HepG2 (cell line): Measurements from ENCODE around the gene ARHGAP33. TPM values are rescaled to one million over a fixed set of nuclear protein-coding genes. Genes with fewer than 3 reads are reported as not detected.

Experiments used
- ELF1 ChIP-seq: sonication (generic); formaldehyde crosslinking; IDR thresholded peaks from 2 replicates; pipeline ENCODE4 v1.4.0; 2020; ENCODE audit warnings: missing genetic modification reagents
- FLYWCH1 ChIP-seq: sonication (generic); formaldehyde crosslinking; IDR thresholded peaks from 2 replicates; pipeline ENCODE4 v1.8.1; 2023; ENCODE audit warnings: mild to moderate bottlenecking, missing genetic modification reagents
- FOXA3 ChIP-seq: IDR thresholded peaks from 2 replicates; pipeline ENCODE4 v1.6.1; 2016; ENCODE audit warnings: missing genetic modification reagents, missing compliant biosample characterization
- GTF2F1 ChIP-seq: fragments of 150-350 bp; IDR thresholded peaks from 2 replicates; pipeline ENCODE4 v1.6.1; 2014; ENCODE audit warnings: low read length
- MED8 ChIP-seq: sonication (generic); formaldehyde crosslinking; IDR thresholded peaks from 2 replicates; pipeline ENCODE4 v1.8.1; 2023; ENCODE audit warnings: mild to moderate bottlenecking, missing genetic modification reagents; ENCODE audit not compliant: insufficient replicate concordance
- STAG1 ChIP-seq: sonication (generic); formaldehyde crosslinking; IDR thresholded peaks from 2 replicates; pipeline ENCODE4 v1.4.0; 2020; ENCODE audit warnings: missing genetic modification reagents
- ZMYM4 ChIP-seq: sonication (generic); formaldehyde crosslinking; IDR thresholded peaks from 2 replicates; pipeline ENCODE4 v1.8.1; 2023; ENCODE audit warnings: mild to moderate bottlenecking, missing genetic modification reagents
- ZNF331 ChIP-seq: sonication (generic); formaldehyde crosslinking; IDR thresholded peaks from 2 replicates; pipeline ENCODE4 v1.4.0; 2020; ENCODE audit warnings: missing genetic modification reagents
- ZNF883 ChIP-seq: sonication (generic); formaldehyde crosslinking; IDR thresholded peaks from 2 replicates; pipeline ENCODE4 v1.5.1; 2020; ENCODE audit warnings: mild to moderate bottlenecking, missing genetic modification reagents; ENCODE audit errors: not compliant biosample characterization
- polyA plus RNA-seq, 8 experiments: library from polyadenylated mRNA; depleted of rRNA in 3 of 8; stranded (reverse) in 7 of 8; unstranded in 1 of 8; fragments of >200 nt; fragmentation: Illumina TruSeq in 4 of 8; extraction: Trizol in 4 of 8; gene quantifications; 2 replicates each; pipeline versions ENCODE4 v1.2.1 to v1.2.3, GENCODE V29; 2011 to 2016; ENCODE audit warnings: low read depth in 4 of 8, missing spikeins in 1 of 8, mixed read lengths in 1 of 8; ENCODE audit not compliant: insufficient read depth in 1 of 8
- total RNA-seq, 5 experiments: library from RNA; depleted of rRNA; stranded (reverse); fragments of >200 nt; fragmentation: Illumina TruSeq; extraction: Trizol; gene quantifications; 2 replicates each; pipeline ENCODE4 v1.2.3, GENCODE V29; 2016; ENCODE audit warnings: low read depth in 1 of 5
- TF ChIP-seq, protein P1 (sequence below): sonication (generic); formaldehyde crosslinking; IDR thresholded peaks from 2 replicates; pipeline ENCODE4 v1.5.0; 2020; ENCODE audit warnings: missing genetic modification reagents
- TF ChIP-seq, protein P2 (sequence below): sonication (generic); formaldehyde crosslinking; IDR thresholded peaks from 2 replicates; pipeline ENCODE4 v1.4.0; 2020; ENCODE audit warnings: mild to moderate bottlenecking, missing genetic modification reagents

The ARHGAP33 gene
- total and polyA plus RNA-seq, 2 of the 13 experiments (the other 11 are each of a cell fraction or from before 2014, with no cell fraction given) = 1.3 to 2.7 TPM

GRCh38 chr19:35812220-35813042, 37.1 kb downstream of the ARHGAP33 start, which contains the start of gene PRODH2 (continued):
- TF ChIP-seq FLYWCH1 (CRISPR knock-in tag) = no peak
- no peak for TF ChIP-seq GTF2F1
- no peak for TF ChIP-seq MED8 (CRISPR knock-in tag)
- peak; percentile 39; the same call in 1 of the 2 replicates for TF ChIP-seq ZNF331
- peak; percentile 56 for TF ChIP-seq STAG1 (CRISPR knock-in tag)
- TF ChIP-seq ZNF883 (CRISPR knock-in tag) = no peak
- TF ChIP-seq, protein P1, sequence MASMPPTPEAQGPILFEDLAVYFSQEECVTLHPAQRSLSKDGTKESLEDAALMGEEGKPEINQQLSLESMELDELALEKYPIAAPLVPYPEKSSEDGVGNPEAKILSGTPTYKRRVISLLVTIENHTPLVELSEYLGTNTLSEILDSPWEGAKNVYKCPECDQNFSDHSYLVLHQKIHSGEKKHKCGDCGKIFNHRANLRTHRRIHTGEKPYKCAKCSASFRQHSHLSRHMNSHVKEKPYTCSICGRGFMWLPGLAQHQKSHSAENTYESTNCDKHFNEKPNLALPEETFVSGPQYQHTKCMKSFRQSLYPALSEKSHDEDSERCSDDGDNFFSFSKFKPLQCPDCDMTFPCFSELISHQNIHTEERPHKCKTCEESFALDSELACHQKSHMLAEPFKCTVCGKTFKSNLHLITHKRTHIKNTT (CRISPR knock-in tag) = no peak
- TF ChIP-seq ZMYM4 (CRISPR knock-in tag) = peak; percentile 24; the same call in 1 of the 2 replicates
- 0 out of 2 replicates have a peak, but pooled peaks have one; percentile 10 for TF ChIP-seq ELF1 (CRISPR knock-in tag)
- TF ChIP-seq, protein P2, sequence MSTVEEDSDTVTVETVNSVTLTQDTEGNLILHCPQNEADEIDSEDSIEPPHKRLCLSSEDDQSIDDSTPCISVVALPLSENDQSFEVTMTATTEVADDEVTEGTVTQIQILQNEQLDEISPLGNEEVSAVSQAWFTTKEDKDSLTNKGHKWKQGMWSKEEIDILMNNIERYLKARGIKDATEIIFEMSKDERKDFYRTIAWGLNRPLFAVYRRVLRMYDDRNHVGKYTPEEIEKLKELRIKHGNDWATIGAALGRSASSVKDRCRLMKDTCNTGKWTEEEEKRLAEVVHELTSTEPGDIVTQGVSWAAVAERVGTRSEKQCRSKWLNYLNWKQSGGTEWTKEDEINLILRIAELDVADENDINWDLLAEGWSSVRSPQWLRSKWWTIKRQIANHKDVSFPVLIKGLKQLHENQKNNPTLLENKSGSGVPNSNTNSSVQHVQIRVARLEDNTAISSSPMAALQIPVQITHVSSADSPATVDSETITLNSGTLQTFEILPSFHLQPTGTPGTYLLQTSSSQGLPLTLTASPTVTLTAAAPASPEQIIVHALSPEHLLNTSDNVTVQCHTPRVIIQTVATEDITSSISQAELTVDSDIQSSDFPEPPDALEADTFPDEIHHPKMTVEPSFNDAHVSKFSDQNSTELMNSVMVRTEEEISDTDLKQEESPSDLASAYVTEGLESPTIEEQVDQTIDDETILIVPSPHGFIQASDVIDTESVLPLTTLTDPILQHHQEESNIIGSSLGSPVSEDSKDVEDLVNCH (CRISPR knock-in tag) = no peak
- peak; percentile 66; the same call in 1 of the 2 replicates for TF ChIP-seq FOXA3 (CRISPR knock-in tag)
- TF ChIP-seq, all 625 proteins: peak for 202
